HG02970 (cell line): ENCODE results near the gene CST4.
"Not testable (repeated sequence)": the region's sequence is repeated elsewhere in the genome, so short reads cannot be mapped to it uniquely, and the experiment has no call there.

Source experiments
- ATAC-seq: cut with Tn5 transposase; IDR thresholded peaks from one replicate; pipeline ENCODE4 v1.9.1; 2021; ENCODE audit warnings: mild to moderate bottlenecking, moderate library complexity, moderate number of reproducible peaks; ENCODE audit not compliant: unreplicated experiment, low FRiP score

CST4 gene

GRCh38 chr20:23645575-23645974, 43.3 kb downstream of the CST4 start:
- no peak for ATAC-seq

GRCh38 chr20:23644164-23644563, 44.7 kb downstream of the CST4 start:
- no peak for ATAC-seq

GRCh38 chr20:23643659-23644058, 45.2 kb downstream of the CST4 start:
- ATAC-seq: no peak

GRCh38 chr20:23641936-23642751, 46.7 kb downstream of the CST4 start:
- ATAC-seq: no peak

- ATAC-seq: no peak
These were observed 47.9 kb downstream of the CST4 start for GRCh38 chr20:23640671-23641667.

- no peak for ATAC-seq
These were observed 48.7 kb downstream of the CST4 start for GRCh38 chr20:23640018-23640601.

- no peak for ATAC-seq
These were observed 49.3 kb downstream of the CST4 start for GRCh38 chr20:23639490-23639958.

- no peak for ATAC-seq
These were observed 50.5 kb downstream of the CST4 start for GRCh38 chr20:23638309-23638708.

- ATAC-seq: no peak
These were observed 51.3 kb downstream of the CST4 start, which contains the start of gene CST3 for GRCh38 chr20:23637282-23638221. Gene CST3 (minus strand): TSS chr20:23637955. CDS start chr20:23637862, 93 bp downstream.

- no peak for ATAC-seq
These were observed 51.9 kb downstream of the CST4 start for GRCh38 chr20:23636908-23637281.

GRCh38 chr20:23636182-23636907, 52.5 kb downstream of the CST4 start:
- ATAC-seq: no peak

- ATAC-seq: not testable (repeated sequence)
These were observed 53.1 kb downstream of the CST4 start for GRCh38 chr20:23635768-23636090.
